HG03575 (cell line): ENCODE data around the gene PER2.
"Not testable (repeated sequence)": the region's sequence is repeated elsewhere in the genome, so short reads cannot be mapped to it uniquely, and the experiment has no call there.

ENCODE experiments used
- ATAC-seq: cut with Tn5 transposase; IDR thresholded peaks from one replicate; pipeline ENCODE4 v1.9.1; 2021; ENCODE audit not compliant: unreplicated experiment, insufficient number of reproducible peaks, low FRiP score; ENCODE audit errors: extremely low read depth

Gene PER2, protein sequence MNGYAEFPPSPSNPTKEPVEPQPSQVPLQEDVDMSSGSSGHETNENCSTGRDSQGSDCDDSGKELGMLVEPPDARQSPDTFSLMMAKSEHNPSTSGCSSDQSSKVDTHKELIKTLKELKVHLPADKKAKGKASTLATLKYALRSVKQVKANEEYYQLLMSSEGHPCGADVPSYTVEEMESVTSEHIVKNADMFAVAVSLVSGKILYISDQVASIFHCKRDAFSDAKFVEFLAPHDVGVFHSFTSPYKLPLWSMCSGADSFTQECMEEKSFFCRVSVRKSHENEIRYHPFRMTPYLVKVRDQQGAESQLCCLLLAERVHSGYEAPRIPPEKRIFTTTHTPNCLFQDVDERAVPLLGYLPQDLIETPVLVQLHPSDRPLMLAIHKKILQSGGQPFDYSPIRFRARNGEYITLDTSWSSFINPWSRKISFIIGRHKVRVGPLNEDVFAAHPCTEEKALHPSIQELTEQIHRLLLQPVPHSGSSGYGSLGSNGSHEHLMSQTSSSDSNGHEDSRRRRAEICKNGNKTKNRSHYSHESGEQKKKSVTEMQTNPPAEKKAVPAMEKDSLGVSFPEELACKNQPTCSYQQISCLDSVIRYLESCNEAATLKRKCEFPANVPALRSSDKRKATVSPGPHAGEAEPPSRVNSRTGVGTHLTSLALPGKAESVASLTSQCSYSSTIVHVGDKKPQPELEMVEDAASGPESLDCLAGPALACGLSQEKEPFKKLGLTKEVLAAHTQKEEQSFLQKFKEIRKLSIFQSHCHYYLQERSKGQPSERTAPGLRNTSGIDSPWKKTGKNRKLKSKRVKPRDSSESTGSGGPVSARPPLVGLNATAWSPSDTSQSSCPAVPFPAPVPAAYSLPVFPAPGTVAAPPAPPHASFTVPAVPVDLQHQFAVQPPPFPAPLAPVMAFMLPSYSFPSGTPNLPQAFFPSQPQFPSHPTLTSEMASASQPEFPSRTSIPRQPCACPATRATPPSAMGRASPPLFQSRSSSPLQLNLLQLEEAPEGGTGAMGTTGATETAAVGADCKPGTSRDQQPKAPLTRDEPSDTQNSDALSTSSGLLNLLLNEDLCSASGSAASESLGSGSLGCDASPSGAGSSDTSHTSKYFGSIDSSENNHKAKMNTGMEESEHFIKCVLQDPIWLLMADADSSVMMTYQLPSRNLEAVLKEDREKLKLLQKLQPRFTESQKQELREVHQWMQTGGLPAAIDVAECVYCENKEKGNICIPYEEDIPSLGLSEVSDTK (N-terminal part only)

DNA sequence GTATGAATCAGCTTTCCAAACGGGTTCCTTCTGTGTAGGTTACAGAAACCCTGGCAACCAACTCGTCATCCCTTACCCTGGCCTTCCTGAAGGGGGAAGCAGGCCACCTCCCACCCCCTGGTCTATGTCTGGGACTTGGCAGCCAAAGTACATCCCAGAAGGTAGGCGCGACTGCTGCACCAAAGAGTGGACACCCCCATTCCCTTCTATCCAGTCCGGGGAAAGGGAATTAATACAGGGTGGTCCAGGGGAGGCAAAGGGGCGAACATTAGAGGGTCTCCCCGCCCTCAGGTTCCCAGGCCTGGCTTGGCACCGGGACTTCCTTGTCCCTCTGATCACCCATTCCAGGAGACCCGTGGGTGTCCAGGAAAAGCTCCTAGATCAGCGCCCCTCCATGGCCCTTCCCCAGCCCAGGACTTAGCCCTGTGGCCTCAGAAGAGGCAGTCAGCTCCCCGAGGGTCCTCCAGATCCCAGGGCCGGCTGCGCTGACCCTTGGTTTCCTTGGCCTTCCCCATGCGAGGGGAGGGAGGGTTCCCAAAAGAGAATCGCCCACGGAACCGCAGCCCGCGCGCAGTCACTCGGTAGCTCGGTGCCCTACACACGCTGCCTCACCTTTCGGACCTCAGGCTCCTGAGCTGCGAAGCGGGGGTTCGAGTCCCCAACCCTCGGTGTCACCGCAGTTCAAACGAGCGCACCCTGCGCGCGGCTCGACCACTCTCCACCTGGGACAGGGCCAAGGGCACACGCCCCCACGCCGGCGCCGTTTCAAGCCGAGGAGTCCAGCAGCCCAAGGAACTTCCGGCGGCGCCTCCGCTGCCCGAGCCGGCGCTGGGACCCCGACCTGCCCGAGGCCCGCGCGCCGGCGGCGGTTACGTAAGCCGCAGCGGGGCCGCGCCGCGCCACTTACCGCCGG lies at the start of gene PER2:
Gene PER2 (minus strand): TSS at position 874 of the 913 bp plus-strand sequence. CDS start 10,674 bp downstream, outside the sequence.
- no peak for ATAC-seq

DNA sequence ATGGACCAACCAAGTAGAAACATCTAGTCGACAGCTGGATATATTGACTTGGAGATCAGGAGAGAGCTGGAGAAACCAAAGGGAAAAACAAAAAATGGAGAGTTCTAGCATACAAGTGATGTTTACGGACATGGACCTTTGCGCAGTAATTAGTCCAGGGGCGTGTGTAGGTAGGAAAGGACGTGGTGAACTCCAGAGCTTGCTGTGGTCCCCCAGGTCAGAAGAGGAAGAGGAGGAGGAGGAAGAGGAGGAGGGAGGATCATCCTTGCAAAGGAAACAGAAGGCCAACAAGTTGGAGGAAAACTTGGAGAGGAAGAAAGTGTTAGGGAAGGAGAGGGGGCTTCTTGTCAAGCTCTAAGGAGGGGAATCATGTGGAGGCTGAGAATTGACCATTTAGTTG lies 49.4 kb upstream of the PER2 start:
- no peak for ATAC-seq

DNA sequence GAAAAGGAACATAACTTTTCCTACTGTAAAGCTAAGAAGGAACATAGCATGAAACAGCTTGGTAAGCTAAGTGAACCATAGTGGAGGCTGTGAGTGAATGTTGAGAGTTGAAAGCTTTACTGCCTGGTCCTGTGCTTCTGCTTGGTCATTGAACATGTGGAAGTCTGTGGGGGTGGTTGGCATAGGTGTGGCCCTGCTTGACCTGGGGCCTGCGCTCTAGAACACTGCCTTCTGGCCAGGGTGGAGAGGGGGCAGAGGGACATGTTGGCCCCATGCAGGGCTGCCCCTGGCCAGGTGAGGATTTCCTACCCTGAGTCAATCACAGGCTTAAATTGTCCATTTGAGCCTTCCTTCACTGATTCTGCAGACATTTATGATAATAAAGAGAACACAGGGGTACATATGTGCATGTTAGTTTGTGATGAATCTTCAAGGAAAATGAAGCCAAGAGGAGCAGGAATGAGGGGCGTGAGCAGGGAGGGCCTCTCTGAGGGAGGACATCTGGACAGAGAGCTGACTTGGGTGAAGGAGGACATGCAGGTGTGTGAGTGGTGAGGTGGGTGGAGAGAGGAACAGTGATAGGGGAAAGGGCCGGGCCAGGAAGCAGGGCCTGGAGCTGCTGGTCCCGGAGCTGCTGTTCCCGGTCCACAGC lies 48.5 kb upstream of the PER2 start:
- no peak for ATAC-seq

DNA sequence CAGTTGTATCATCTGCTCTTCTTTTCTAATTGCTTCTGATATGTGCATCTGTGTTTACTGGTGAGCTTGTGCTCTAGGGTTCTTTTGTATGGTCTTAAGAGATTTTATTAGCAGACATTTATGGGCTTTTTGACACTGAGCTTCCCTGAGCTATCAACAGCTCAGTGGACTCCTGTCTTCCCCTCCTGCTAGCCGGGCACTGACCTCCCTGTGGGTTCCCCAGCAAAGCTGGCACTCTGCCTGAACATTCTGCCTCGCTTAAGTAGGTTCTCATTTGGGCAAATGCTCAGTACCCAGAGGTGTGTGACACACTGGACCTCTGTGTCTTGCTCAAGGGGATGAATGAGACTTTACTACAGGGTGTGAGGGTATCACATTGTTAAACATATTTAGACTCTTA lies 47.7 kb upstream of the PER2 start:
- ATAC-seq = no peak

DNA sequence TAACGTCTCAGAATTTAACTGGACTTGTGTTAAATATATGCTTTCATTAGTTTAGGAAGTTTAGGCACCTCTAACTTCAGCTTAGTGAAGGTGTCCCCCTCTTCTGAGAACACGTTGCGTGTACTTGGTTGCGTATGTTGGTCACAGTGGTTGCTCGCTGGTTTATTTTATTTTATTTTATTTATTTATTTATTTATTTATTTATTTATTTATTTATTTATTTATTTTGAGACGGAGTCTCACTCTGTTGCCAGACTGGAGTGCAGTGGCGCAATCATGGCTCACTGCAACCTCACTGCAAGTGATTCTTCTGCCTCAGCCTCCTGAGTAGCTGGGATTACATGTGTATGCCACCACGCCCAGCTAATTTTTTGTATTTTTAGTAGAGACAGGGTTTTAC lies 47.2 kb upstream of the PER2 start:
- not testable (repeated sequence) for ATAC-seq

DNA sequence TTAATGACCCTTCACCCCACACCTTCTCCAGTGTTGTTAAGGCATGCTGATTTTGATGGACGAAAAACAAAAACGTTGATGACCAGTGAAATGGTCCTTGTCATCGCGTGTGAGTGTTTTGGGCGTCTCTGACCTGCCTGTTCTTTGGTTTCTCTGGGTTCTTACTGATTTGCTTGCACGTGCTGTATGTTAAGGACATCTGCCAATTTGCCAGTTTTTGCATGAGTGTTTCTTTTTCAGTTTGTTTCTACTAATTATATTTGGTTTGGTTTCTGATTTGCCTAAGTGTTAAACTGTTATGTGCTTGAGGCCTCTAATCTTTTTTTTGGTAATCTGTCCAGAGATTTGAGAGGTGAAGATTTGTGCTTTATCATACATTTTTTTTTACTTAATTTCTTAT lies 46.5 kb upstream of the PER2 start:
- no peak for ATAC-seq

DNA sequence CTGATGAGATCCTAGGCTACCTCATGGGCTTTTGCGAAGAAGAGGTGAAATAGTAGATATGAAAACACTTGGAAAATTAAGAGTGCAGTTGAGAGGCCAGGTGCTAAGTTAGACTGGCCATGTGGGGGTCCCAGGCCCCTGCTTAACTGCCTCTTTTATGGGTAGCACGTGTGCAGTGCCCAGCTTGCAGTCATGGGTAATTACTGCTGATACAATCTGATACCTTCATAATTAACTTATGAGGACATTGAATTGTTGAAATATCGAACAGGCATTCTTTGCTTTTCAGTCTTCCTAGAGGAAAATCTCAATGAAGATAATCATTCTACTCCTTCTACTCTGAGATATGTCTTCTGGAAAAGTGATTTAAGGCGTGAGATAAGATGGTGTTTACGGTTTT lies 43.5 kb upstream of the PER2 start:
- ATAC-seq = no peak

DNA sequence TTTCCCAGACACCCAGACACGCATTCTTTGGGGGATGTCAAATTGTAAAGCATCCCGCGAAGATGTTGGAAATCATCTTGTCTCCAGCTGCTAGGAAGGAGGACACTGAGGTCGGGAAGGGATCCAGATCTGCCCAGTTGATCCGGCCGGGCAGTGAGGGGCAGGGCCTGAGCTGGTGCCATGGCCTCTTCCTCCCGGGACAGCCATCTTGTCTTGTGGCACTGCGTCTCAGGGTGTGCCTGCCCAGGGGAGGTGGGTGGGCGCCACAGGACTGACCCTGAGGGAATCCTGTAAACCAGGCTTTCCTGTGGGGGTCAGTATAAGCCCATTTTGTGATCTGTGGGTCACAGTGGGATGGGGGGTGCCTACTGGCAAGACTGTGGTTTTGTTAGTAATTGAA lies 42.0 kb upstream of the PER2 start:
- no peak for ATAC-seq

DNA sequence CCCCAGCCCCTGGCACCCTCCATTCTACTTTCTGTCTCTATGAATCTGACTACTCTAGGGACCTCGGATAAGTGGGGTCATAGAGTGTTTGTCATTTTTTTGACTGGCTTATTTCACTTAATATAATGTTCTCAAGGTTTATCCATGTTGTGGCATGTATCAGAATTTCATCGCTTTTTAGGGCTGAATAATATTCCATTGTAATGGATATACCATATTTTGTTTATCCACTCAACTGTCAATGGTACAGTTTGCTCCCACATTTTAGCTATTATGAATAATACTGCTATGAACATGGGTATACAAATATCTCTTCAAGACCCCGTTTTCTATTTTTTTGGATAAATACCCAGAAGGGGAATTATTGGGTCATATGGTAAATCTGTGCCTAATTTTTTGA lies 39.3 kb upstream of the PER2 start:
- ATAC-seq = no peak

DNA sequence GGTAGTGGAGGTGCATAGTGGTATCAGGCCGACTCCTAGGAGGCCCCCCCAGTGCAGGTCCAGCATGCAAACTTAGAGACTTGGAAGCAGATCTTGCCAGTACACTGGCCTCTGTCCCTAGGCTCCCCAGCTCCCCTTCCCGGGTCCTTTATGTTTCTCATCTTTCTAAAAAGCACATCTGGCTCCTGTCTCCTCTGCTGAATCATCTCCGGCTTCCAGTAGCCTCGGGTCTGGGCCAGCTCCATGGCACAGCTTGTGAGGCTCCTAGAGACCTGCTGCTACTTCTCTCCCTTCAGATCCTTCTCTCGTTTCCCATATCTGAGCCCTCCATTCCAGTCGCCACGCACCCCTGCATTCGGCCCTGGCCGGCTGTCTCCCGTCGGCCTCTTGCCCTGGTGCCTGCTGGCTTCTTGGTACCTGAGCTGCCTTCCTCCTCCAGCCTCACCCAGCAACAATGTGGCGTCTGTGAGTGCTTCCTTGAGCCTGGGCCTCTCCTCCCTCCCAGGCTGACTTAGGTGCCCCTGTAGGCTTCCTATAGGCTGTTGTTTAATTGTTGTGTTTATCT lies 38.5 kb upstream of the PER2 start:
- no peak for ATAC-seq

DNA sequence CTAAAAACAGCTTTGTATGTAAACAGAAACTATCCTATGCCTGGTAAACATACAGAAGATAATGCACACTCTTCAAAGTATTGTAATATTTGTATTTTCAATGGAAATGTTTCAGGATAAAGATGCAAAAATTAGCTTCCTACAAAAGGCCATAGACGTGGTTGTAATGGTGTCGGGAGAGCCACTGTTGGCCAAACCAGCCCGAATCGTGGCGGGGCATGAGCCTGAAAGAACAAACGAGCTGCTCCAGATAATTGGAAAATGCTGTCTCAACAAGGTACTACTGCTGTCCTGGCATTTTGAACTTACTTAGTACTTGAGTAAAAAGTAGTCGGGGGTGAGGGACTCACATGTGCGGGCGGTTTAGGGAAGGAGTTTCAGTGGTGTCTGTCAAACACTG lies 37.3 kb upstream of the PER2 start:
- ATAC-seq = no peak

DNA sequence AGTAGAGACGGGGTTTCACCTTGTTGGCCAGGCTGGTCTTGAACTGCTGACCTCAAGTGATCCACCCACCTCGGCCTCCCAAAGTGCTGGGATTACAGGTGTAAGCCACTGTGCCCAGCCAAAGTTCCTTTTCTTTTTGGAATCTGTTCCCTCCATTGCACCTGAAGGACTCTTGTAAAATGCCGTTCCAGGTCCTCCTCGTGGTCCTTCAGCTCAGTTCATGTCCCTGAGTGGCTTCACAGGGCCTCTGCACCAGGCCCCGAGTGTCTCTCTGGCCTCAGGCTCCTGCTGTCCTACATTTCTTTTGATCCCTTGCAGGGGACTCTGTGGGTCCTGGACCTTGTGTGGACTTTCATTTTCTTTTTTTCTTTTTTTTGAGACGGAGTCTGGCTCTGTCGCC lies 35.8 kb upstream of the PER2 start:
- ATAC-seq = not testable (repeated sequence)

DNA sequence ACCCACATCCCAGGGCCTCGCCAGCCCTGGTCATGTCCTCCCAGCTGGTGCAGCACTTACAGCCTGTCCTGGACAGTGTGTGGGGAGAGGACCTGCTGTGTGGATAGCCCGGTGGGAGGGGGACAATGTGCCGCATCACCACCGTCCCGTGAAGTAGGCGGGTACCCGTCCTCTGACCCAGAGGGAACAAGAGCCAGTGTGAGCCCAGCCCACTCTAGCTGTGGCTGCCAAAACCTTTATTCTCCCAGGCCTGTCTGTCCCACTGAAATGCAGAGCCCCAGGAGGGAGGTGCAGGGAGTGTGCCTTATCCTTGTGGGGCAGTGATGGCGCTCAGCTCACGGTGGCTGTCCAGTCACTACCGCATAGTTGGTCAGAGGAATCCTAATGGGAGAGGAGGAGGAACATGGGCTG lies 33.6 kb upstream of the PER2 start:
- ATAC-seq = no peak

DNA sequence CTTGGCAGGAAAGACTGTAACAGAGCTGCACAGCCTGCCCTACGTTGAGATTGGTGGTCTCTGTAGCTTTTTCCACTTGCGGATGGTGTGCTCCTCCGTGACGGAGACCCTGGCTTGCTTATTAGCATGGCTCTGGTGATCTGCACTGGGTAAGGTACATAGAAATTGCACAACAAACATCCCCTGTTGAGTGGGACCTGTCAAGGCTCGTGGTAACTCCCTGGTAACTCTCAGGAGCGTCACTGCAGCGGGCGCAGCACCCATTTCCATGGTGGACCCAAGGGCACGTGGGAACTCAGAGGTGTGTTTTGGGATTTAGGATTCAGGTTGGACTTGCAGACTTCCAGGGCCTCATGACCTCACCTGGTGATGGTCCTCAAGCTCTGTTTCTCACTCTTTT lies 33.1 kb upstream of the PER2 start:
- ATAC-seq = no peak

DNA sequence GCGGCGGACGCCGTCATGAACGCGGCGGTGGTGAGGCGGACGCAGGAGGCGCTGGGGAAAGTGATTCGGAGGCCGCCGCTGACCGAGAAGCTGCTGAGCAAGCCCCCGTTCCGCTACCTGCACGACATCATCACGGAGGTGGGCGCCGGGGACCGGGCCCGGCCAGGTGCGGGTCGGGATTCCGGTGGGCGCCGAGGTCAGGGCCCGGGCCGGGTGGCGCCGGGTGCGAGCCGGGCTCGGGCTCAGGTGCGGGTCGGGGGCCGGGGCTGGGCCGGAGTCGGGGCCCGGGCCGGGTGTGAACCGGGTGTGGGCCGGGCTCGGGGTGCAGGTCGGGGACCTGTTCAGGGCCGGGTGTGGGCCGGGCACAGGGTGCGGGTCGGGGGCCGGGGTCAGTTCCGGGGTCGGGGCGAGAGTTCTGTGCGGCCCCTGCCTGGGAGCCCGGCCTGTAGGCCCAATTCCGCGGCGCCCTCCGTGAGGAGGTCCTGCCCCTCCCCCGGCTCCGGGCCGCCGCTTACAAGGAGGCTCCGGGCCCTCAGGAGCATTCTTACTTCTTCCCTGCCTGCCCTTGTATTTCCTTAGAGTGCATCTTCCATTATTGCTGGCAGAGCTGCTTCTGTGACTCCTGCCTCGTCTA lies 32.4 kb upstream of the PER2 start:
- no peak for ATAC-seq

DNA sequence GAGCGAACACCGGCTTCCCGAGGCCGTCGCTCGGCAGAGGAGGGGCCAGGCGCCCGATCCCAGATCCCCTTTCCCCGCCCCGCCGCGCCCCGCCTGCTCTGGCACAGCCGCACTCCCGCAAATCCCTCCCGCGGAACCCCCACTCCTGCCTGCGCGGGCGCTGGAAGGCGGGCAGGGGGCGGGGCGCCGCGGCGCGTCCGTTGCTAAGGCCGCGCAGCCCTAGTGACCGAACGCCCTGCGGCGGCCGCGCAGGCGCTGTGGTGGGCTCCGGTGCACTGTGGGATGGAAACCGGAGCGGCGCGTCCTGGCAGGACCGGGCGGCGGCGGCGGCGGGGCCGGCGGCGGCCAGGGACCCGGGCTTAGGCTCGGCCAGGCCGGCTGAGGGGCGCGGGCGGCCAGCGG lies 31.8 kb upstream of the PER2 start, which contains the start of gene TRAF3IP1:
Gene TRAF3IP1 (plus strand): TSS at position 273 of the 402 bp plus-strand sequence. CDS start 145 bp downstream, outside the sequence.
- no peak for ATAC-seq

DNA sequence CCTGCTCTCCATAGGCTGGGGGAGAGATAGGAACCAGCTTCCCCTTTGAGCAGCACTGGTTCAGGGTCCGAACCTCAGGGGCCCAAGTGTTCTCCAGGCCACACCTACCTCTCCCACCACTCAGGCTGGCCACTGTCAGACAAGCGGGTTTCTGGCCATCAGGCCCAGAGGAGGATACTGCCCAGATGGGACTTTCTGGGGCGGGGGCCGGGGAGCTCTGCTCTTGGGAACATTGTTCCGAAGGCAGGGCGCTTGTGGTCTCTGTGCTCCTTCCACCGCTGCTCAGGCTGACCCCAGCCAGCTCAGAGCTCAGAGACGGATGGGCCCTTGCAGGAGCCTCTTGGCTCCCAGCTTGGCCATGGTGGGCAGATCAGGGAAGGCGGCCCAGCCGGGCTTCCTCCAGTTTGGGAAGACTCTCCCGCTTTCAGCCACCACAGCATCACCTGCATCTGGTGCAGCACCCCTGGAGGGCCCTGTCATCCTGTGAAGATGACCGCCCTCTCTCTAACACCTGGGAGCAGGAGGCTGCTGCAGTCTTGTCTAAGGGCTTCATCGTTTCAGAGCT lies 26.7 kb upstream of the PER2 start:
- ATAC-seq = no peak
